Measurements from ENCODE around the gene SPATA32. TPM values are rescaled to one million over a fixed set of nuclear protein-coding genes. Genes with fewer than 3 reads are reported as not detected.

SPATA32 gene
- total RNA-seq, 4 donors from 2014 or later, result not detected

- Histone ChIP-seq H3K27me3 (peaks cover 0 to 21% (median 0%) of the 10 kb centered on the region in 4 donors), H3K27ac (peak overlapping the region in 1 of 4 donors; percentile 18), H3K4me1 (peaks cover 6 to 31% (median 6%) of the 10 kb centered on the region in 3 donors), H3K36me3 (peaks cover 0 to 22% (median 0%) of the 10 kb centered on the region in 3 donors), H3K4me3 (no peak overlapping the region), H3K9me3 (no peaks in the 10 kb centered on the region)
- TF ChIP-seq CTCF (IDR thresholded peaks at IDR 0.05) (peak; percentile 62 to 84 (median 72)), POLR2A (IDR thresholded peaks at IDR 0.05) (no peak)
- WGBS, 2 donors, result 20 to 54% methylated on average over 9 to 16 of the region's 20 CpGs
- intact Hi-C loops (cut with DNase I), result no loop called here
- DNase-seq, result no peak
Observed at GRCh38 chr17:45235416-45236281, 26.2 kb downstream of the SPATA32 start.

- intact Hi-C loops (cut with DNase I), result no loop called here
- no peak for DNase-seq
- peaks cover 14 to 36% (median 15%) of the 10 kb centered on the region in 3 donors for H3K4me1 ChIP-seq
- H3K27me3 ChIP-seq, result peaks cover 0 to 13% (median 0%) of the 10 kb centered on the region in 4 donors
- TF ChIP-seq CTCF (IDR thresholded peaks at IDR 0.05) (peak in 2 of 6 experiments; percentile 17 to 23), POLR2A (IDR thresholded peaks at IDR 0.05) (no peak)
- peaks cover 0 to 17% (median 0%) of the 10 kb centered on the region in 3 donors for H3K36me3 ChIP-seq
- H3K9me3 ChIP-seq, result no peaks in the 10 kb centered on the region
- H3K4me3 ChIP-seq, result no peak overlapping the region
- WGBS, 2 donors, result 12 to 45% methylated on average over 6 of the region's 6 CpGs
- peak overlapping the region in 1 of 4 donors; percentile 18 for H3K27ac ChIP-seq
Observed at GRCh38 chr17:45234641-45235415, 27.1 kb downstream of the SPATA32 start.

GRCh38 chr17:45233423-45233924, 28.4 kb downstream of the SPATA32 start:
- WGBS, 2 donors, result 85 to 94% methylated on average over 6 to 8 of the region's 8 CpGs
- H3K27ac ChIP-seq, result no peak overlapping the region
- H3K4me3 ChIP-seq, result no peak overlapping the region
- peaks cover 0 to 6% (median 0%) of the 10 kb centered on the region in 4 donors for H3K27me3 ChIP-seq
- H3K9me3 ChIP-seq, result no peaks in the 10 kb centered on the region
- intact Hi-C loops (cut with DNase I), result no loop called here
- peaks cover 27 to 50% (median 28%) of the 10 kb centered on the region in 3 donors for H3K4me1 ChIP-seq
- DNase-seq, result no peak
- TF ChIP-seq POLR2A (IDR thresholded peaks at IDR 0.05), result no peak
- TF ChIP-seq CTCF (IDR thresholded peaks at IDR 0.05), result no peak
- peaks cover 0 to 16% (median 0%) of the 10 kb centered on the region in 3 donors for H3K36me3 ChIP-seq

- WGBS, 2 donors, result 82 to 100% methylated on average over 1 to 3 of the region's 9 CpGs
- intact Hi-C loops (cut with DNase I), result no loop called here
- Histone ChIP-seq H3K27ac (no peak overlapping the region), H3K4me1 (peaks cover 31 to 57% (median 34%) of the 10 kb centered on the region in 3 donors), H3K36me3 (peaks cover 0 to 9% (median 0%) of the 10 kb centered on the region in 3 donors), H3K9me3 (no peaks in the 10 kb centered on the region), H3K4me3 (no peak overlapping the region), H3K27me3 (peaks cover 0 to 6% (median 0%) of the 10 kb centered on the region in 4 donors)
- no peak for DNase-seq
- no peak for TF ChIP-seq CTCF (IDR thresholded peaks at IDR 0.05)
- TF ChIP-seq POLR2A (IDR thresholded peaks at IDR 0.05), result no peak
Observed at GRCh38 chr17:45232514-45233422, 29.1 kb downstream of the SPATA32 start.
